NCI-H187 (cell line): ENCODE data around the gene MVK.
"Not testable (repeated sequence)": the region's sequence is repeated elsewhere in the genome, so short reads cannot be mapped to it uniquely, and the experiment has no call there.

Experiments
- DNase-seq, 2 experiments: peaks; one replicate each; lab custom pipeline; 2025; lab: John Stamatoyannopoulos, UW

MVK gene

GRCh38 chr12:109591041-109591440 is 17.4 kb downstream of the MVK start:
- no peak for DNase-seq

- no peak for DNase-seq
These were observed 18.8 kb downstream of the MVK start for GRCh38 chr12:109592195-109592904.

- DNase-seq, result peak in 1 of 2 experiments; percentile 28
These were observed 19.3 kb downstream of the MVK start for GRCh38 chr12:109592905-109593272.

- no peak for DNase-seq
These were observed 21.1 kb downstream of the MVK start for GRCh38 chr12:109594556-109595317.

- no peak for DNase-seq
These were observed 21.8 kb downstream of the MVK start for GRCh38 chr12:109595321-109595902.

- DNase-seq, result no peak
These were observed 23.0 kb downstream of the MVK start for GRCh38 chr12:109596418-109597244.

GRCh38 chr12:109597414-109597794 is 23.8 kb downstream of the MVK start:
- DNase-seq, result no peak

GRCh38 chr12:109597795-109598427 is 24.3 kb downstream of the MVK start:
- DNase-seq, result peak; percentile 50 to 80

- no peak for DNase-seq
These were observed 24.8 kb downstream of the MVK start for GRCh38 chr12:109598428-109598854.

GRCh38 chr12:109599087-109599486 is 25.5 kb downstream of the MVK start:
- no peak for DNase-seq

GRCh38 chr12:109600481-109600880 is 26.9 kb downstream of the MVK start:
- DNase-seq, result no peak

GRCh38 chr12:109600995-109601394 is 27.4 kb downstream of the MVK start:
- no peak for DNase-seq

GRCh38 chr12:109601557-109601956 is 28.0 kb downstream of the MVK start:
- DNase-seq, result no peak

GRCh38 chr12:109602132-109602531 is 28.5 kb downstream of the MVK start:
- DNase-seq, result not testable (repeated sequence)

GRCh38 chr12:109604132-109604585 is 30.6 kb downstream of the MVK start:
- DNase-seq, result no peak

- no peak for DNase-seq
These were observed 31.4 kb downstream of the MVK start for GRCh38 chr12:109605016-109605415.

GRCh38 chr12:109605599-109606228 is 32.1 kb downstream of the MVK start:
- no peak for DNase-seq

- DNase-seq, result no peak
These were observed 32.9 kb downstream of the MVK start for GRCh38 chr12:109606320-109607028.

GRCh38 chr12:109607618-109608017 is 34.0 kb downstream of the MVK start:
- DNase-seq, result no peak

- DNase-seq, result no peak
These were observed 34.7 kb downstream of the MVK start for GRCh38 chr12:109608270-109608669.

GRCh38 chr12:109608793-109609192 is 35.2 kb downstream of the MVK start:
- no peak for DNase-seq
